Measurements from ENCODE around the gene OR4C15.

OR4C15 gene

GRCh38 chr11:55554169-55554568 lies at the start of gene OR4C15:
Gene OR4C15 (plus strand): TSS chr11:55554469. CDS start chr11:55554469, 0 bp downstream.
- DNase-seq (ENCODE audit: low spot score), result no peak

DNA sequence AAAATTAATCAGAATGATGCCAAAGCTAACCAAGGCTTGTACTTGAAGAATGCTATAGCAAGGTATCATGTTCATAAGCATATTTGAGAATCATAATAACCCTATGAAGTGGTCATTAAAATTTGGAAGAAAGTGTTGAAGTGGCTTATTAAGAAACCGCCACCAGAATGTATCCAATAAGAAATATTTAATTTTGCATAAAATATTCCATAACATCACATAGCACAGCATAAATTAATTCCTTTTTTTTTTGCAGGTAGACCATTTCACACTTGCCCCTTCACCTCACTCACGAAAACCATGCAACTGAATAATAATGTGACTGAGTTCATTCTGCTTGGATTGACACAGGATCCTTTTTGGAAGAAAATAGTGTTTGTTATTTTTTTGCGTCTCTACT lies 17.6 kb downstream of the OR4C15 start, which contains the start of gene OR4C16:
Gene OR4C16, plus strand, starts transcription at position 301 of the 400 bp plus-strand sequence. Its CDS starts 0 bp downstream, at position 301.
- DNase-seq (ENCODE audit: low spot score), result no peak

- DNase-seq (ENCODE audit: low spot score), result no peak
Observed at GRCh38 chr11:55572548-55572947, 18.3 kb downstream of the OR4C15 start.

Measured in CD4-positive, alpha-beta T cell treated with Interleukin-6 at 100 ng/mL for 8 hours (primary cell).